Skeletal muscle tissue (tissue), 4 donors: ENCODE data around the gene SEC24D. TPM values are rescaled to one million over a fixed set of nuclear protein-coding genes. Genes with fewer than 3 reads are reported as not detected.

Source experiments
- H3K27ac ChIP-seq: one replicate; pipeline ENCODE4 v1.7.0; 2013; ENCODE audit warnings: mild to moderate bottlenecking, low read depth, low read length, inconsistent platforms
- H3K27me3 ChIP-seq, 3 donors: one replicate each; pipeline ENCODE4 v1.7.0; 2013; ENCODE audit warnings: low read length in 3 of 3; ENCODE audit not compliant: control insufficient read depth in 3 of 3, insufficient read depth in 3 of 3
- H3K36me3 ChIP-seq, 3 donors: one replicate each; pipeline ENCODE4 v1.7.0; 2013; ENCODE audit warnings: low read length in 3 of 3; ENCODE audit not compliant: control insufficient read depth in 3 of 3, insufficient read depth in 3 of 3
- H3K4me1 ChIP-seq, 3 donors: one replicate each; pipeline ENCODE4 v1.7.0; 2013; ENCODE audit warnings: low read length in 3 of 3, mild to moderate bottlenecking in 3 of 3; ENCODE audit not compliant: control insufficient read depth in 3 of 3, insufficient read depth in 3 of 3
- H3K4me3 ChIP-seq, 3 donors: one replicate each; pipeline ENCODE4 v1.7.0; 2013; ENCODE audit warnings: low read length in 3 of 3
- H3K9ac ChIP-seq, 3 donors: one replicate each; pipeline ENCODE4 v1.7.0; 2013; ENCODE audit warnings: low read length in 3 of 3, mild to moderate bottlenecking in 3 of 3, moderate library complexity in 2 of 3, low read depth in 1 of 3
- H3K9me3 ChIP-seq, 3 donors: one replicate each; pipeline ENCODE4 v1.7.0; 2013; ENCODE audit warnings: low read length in 3 of 3; ENCODE audit not compliant: control insufficient read depth in 3 of 3
- total RNA-seq: library from RNA; depleted of rRNA; stranded (reverse); fragments of >200 nt; gene quantifications from one replicate; pipeline ENCODE4 v1.2.3, GENCODE V29; 2014
- donor health status: Osteomylitis.

Gene SEC24D
- total RNA-seq, 1 donor from 2014 or later: 48.5 TPM

- no peak overlapping the region for H3K9ac ChIP-seq
- H3K36me3 ChIP-seq: no peaks in the 10 kb centered on the region
- no peak overlapping the region for H3K4me3 ChIP-seq
- no peak overlapping the region for H3K27ac ChIP-seq
- no peaks in the 10 kb centered on the region for H3K27me3 ChIP-seq
- H3K4me1 ChIP-seq: peaks cover 0 to 3% (median 0%) of the 10 kb centered on the region in 3 donors
- H3K9me3 ChIP-seq: no peaks in the 10 kb centered on the region
Observed at GRCh38 chr4:118867311-118868067, 31.6 kb upstream of the SEC24D start.

- Histone ChIP-seq H3K4me3 (no peak overlapping the region), H3K27me3 (no peaks in the 10 kb centered on the region), H3K9ac (no peak overlapping the region), H3K36me3 (no peaks in the 10 kb centered on the region), H3K4me1 (peaks cover 0 to 3% (median 0%) of the 10 kb centered on the region in 3 donors), H3K9me3 (no peaks in the 10 kb centered on the region), H3K27ac (no peak overlapping the region)
Observed at GRCh38 chr4:118866442-118866841, 30.5 kb upstream of the SEC24D start.

- Histone ChIP-seq H3K4me1 (peaks cover 0 to 3% (median 0%) of the 10 kb centered on the region in 3 donors), H3K4me3 (no peak overlapping the region), H3K36me3 (no peaks in the 10 kb centered on the region), H3K27ac (no peak overlapping the region), H3K27me3 (no peaks in the 10 kb centered on the region), H3K9me3 (no peaks in the 10 kb centered on the region), H3K9ac (peak overlapping the region in 1 of 3 donors; percentile 27)
Observed at GRCh38 chr4:118865091-118865708, 29.3 kb upstream of the SEC24D start.

DNA sequence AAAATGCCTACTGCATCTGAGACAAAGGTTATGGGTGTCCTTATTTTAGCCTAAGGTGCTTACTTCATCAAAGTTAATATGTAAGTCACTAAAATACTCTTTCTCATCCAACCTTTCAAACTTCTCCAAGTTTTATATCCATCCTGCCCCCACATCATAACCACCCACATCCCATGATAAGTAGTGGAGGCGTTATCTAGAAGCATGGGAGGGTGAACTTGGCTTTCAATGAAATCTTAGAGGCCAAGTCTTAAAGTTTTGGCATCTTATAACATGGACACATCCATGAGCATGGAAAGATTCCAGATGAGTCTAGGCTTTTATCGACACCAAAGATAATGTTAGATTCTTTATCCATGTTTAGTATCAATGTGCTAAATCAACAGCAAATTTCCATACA lies 22.9 kb upstream of the SEC24D start:
- Histone ChIP-seq H3K4me3 (no peak overlapping the region), H3K27me3 (no peaks in the 10 kb centered on the region), H3K9me3 (no peaks in the 10 kb centered on the region), H3K4me1 (no peaks in the 10 kb centered on the region), H3K9ac (no peak overlapping the region), H3K27ac (no peak overlapping the region), H3K36me3 (no peaks in the 10 kb centered on the region)

DNA sequence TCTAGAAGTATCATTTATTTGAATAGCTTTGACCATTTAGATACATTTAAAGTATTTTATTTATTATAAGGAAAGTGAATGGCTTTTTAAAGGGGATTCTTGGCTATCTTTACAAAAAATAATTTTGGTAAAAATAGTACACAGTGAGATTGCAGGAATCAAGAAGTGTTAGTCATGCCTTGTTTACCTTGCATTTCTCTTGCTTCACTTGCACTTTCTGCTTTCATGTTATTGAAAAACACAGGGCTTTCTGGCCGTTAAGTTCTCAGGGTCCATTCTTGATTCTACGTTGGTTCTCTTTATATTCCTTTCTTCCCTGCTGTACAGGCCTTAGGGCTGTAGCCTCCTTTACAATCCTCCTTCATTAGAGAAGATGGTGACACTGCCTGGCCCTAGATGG lies 21.8 kb upstream of the SEC24D start:
- Histone ChIP-seq H3K4me3 (no peak overlapping the region), H3K27ac (no peak overlapping the region), H3K36me3 (no peaks in the 10 kb centered on the region), H3K27me3 (no peaks in the 10 kb centered on the region), H3K4me1 (no peaks in the 10 kb centered on the region), H3K9ac (no peak overlapping the region), H3K9me3 (no peaks in the 10 kb centered on the region)

DNA sequence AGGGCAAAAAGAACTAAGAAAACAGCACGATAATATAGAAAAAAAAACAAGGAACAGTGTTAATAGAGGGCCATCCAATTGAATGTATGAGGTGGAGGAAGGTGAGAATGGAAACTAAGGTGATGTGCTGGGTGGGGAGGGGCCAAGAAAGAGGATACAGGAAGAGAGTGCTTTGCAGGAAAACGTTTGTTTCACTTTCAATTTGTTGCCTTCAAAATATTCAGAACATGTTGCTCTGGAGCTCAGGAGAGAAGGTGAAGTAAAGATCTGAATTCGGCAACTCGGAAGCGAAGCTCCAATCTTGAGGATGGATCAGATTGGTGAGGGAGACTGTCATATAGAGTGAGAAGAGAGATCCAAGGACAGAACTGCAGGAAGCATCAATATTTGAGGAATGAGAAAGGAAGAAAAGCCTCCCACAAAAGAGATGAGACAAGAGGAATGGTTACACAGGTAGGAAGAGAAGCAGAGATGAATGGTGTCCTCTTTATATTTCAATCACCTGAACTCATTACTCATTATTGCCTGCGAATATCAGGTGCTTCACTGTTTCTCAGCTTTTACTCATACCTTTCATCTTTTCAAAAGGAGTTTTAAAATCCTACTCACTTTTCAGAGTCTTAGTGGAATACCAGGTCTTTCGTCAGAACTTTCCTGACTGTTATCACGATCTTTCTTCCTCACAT lies 14.7 kb upstream of the SEC24D start:
- H3K36me3 ChIP-seq: no peaks in the 10 kb centered on the region
- peaks cover 0 to 6% (median 3%) of the 10 kb centered on the region in 3 donors for H3K4me1 ChIP-seq
- no peaks in the 10 kb centered on the region for H3K9me3 ChIP-seq
- H3K4me3 ChIP-seq: peak overlapping the region; percentile 54 to 71 (median 56)
- H3K27ac ChIP-seq: no peak overlapping the region
- no peaks in the 10 kb centered on the region for H3K27me3 ChIP-seq
- H3K9ac ChIP-seq: peak overlapping the region in 2 of 3 donors; percentile 8 to 27

DNA sequence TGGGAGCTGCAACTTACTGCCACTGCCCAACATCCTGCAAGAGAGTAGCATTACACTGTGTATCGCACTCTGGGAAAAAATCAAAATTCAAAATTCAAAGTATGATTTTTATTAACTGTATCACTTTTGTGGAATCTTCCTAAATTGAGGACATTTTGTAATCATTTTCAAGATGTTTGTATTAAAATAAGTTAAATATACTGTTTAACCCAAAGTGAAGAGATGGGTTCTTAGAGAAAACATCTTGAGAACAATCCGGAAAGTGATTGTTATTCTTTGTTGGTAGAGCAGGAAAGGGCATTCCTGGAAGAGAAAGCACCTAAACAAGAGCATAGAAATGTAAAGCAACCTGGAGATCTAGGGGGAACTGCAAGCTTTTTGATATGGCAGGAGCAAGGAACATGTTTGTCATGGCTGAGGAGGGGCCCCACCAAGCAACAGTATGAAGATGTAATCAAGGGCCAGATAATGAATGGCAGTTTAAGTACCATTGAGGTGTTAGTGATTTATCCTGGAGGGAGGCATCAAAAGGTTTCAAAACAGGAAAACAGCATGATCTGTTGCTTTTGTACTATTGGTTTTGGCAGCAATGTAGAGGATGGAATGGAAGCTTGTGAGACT lies 14.1 kb upstream of the SEC24D start:
- Histone ChIP-seq H3K4me1 (peaks cover 0 to 6% (median 3%) of the 10 kb centered on the region in 3 donors), H3K27me3 (no peaks in the 10 kb centered on the region), H3K9me3 (no peaks in the 10 kb centered on the region), H3K27ac (no peak overlapping the region), H3K36me3 (no peaks in the 10 kb centered on the region), H3K4me3 (peak overlapping the region; percentile 54 to 71 (median 56)), H3K9ac (peak overlapping the region in 1 of 3 donors; percentile 8)

- Histone ChIP-seq H3K27ac (no peak overlapping the region), H3K27me3 (no peaks in the 10 kb centered on the region), H3K36me3 (no peaks in the 10 kb centered on the region), H3K9ac (no peak overlapping the region), H3K4me3 (no peak overlapping the region), H3K9me3 (no peaks in the 10 kb centered on the region), H3K4me1 (peaks cover 0 to 6% (median 3%) of the 10 kb centered on the region in 3 donors)
Observed at GRCh38 chr4:118848901-118849300, 13.0 kb upstream of the SEC24D start.

- Histone ChIP-seq H3K4me1 (peaks cover 0 to 6% (median 3%) of the 10 kb centered on the region in 3 donors), H3K9ac (no peak overlapping the region), H3K36me3 (no peaks in the 10 kb centered on the region), H3K27me3 (no peaks in the 10 kb centered on the region), H3K27ac (no peak overlapping the region), H3K4me3 (no peak overlapping the region), H3K9me3 (no peaks in the 10 kb centered on the region)
Observed at GRCh38 chr4:118848242-118848641, 12.3 kb upstream of the SEC24D start.
